GM12874 (cell line): ENCODE measurements around the gene MCTP1.

Source experiments
- CTCF ChIP-seq: IDR thresholded peaks from 2 replicates; pipeline ENCODE4 v1.5.1; 2011; ENCODE audit warnings: low read depth, mild to moderate bottlenecking, control low read depth, low read length, moderate library complexity; ENCODE audit not compliant: insufficient read depth

Gene MCTP1

GRCh38 chr5:95224701-95225459 lies 60.0 kb downstream of the MCTP1 start:
- TF ChIP-seq CTCF = no peak

GRCh38 chr5:95223566-95224258 lies 61.2 kb downstream of the MCTP1 start:
- TF ChIP-seq CTCF = no peak

- TF ChIP-seq CTCF = no peak
Measured at GRCh38 chr5:95222836-95223235, 62.1 kb downstream of the MCTP1 start.

GRCh38 chr5:95221234-95221633 lies 63.7 kb downstream of the MCTP1 start:
- TF ChIP-seq CTCF = no peak

GRCh38 chr5:95220381-95220780 lies 64.5 kb downstream of the MCTP1 start:
- no peak for TF ChIP-seq CTCF

GRCh38 chr5:95219411-95219810 lies 65.5 kb downstream of the MCTP1 start:
- no peak for TF ChIP-seq CTCF

- TF ChIP-seq CTCF = no peak
Measured at GRCh38 chr5:95217881-95218280, 67.0 kb downstream of the MCTP1 start.
